IPS-20b (cell line): Measurements from ENCODE around the gene C19orf73.
A peak's percentile ranks its signal among the peaks of the same experiment; 100 is the strongest.

ENCODE experiments used
- H3K27ac ChIP-seq: one replicate; pipeline ENCODE4 v1.5.1; 2013; ENCODE audit warnings: low read length
- H3K27me3 ChIP-seq: 2 replicates; pipeline ENCODE4 v1.6.1; 2013; ENCODE audit warnings: mild to moderate bottlenecking, low read length, inconsistent platforms; ENCODE audit not compliant: insufficient read depth
- H3K36me3 ChIP-seq: 2 replicates; pipeline ENCODE4 v1.6.1; 2013; ENCODE audit warnings: low read depth, mild to moderate bottlenecking, inconsistent platforms, low read length, moderate library complexity; ENCODE audit not compliant: insufficient read depth
- H3K4me1 ChIP-seq: 2 replicates; pipeline ENCODE4 v1.6.1; 2013; ENCODE audit warnings: mild to moderate bottlenecking, control low read depth, inconsistent platforms, low read length, moderate library complexity; ENCODE audit not compliant: insufficient read depth
- H3K4me3 ChIP-seq: 2 replicates; pipeline ENCODE4 v1.5.1; 2013; ENCODE audit warnings: mild to moderate bottlenecking, low read length, inconsistent platforms
- H3K9ac ChIP-seq: 2 replicates; pipeline ENCODE4 v1.6.1; 2013; ENCODE audit warnings: low read depth, mild to moderate bottlenecking, inconsistent platforms, low read length, moderate library complexity
- H3K9me3 ChIP-seq: 2 replicates; pipeline ENCODE4 v1.6.1; 2013; ENCODE audit warnings: mild to moderate bottlenecking, low read depth, low read length, inconsistent platforms; ENCODE audit not compliant: insufficient read depth

Gene C19orf73

GRCh38 chr19:49117677-49118564 is 1.0 kb downstream of the C19orf73 start:
- Histone ChIP-seq H3K9ac (peak overlapping the region; percentile 89; the same call in 1 of the 2 replicates), H3K4me1 (peaks cover 4% of the 10 kb centered on the region; the same call in 1 of the 2 replicates), H3K27ac (no peak overlapping the region), H3K4me3 (peak overlapping the region; percentile 80), H3K27me3 (peaks cover 44% of the 10 kb centered on the region), H3K36me3 (no peaks in the 10 kb centered on the region), H3K9me3 (no peaks in the 10 kb centered on the region)

- H3K4me3 ChIP-seq = no peak overlapping the region
- no peak overlapping the region for H3K27ac ChIP-seq
- peaks cover 4% of the 10 kb centered on the region; the same call in 1 of the 2 replicates for H3K4me1 ChIP-seq
- H3K27me3 ChIP-seq = peaks cover 35% of the 10 kb centered on the region
- H3K9me3 ChIP-seq = no peaks in the 10 kb centered on the region
- no peaks in the 10 kb centered on the region for H3K36me3 ChIP-seq
- no peak overlapping the region for H3K9ac ChIP-seq
Observed at GRCh38 chr19:49116544-49116943, 2.4 kb downstream of the C19orf73 start.

GRCh38 chr19:49114630-49115363 is 4.1 kb downstream of the C19orf73 start:
- Histone ChIP-seq H3K27ac (no peak overlapping the region), H3K9me3 (no peaks in the 10 kb centered on the region), H3K27me3 (peaks cover 17% of the 10 kb centered on the region), H3K4me1 (peaks cover 4% of the 10 kb centered on the region; the same call in 1 of the 2 replicates), H3K4me3 (peak overlapping the region; percentile 70), H3K36me3 (0 out of 2 replicates have a peak, but pooled peaks cover 2% of the 10 kb centered on the region), H3K9ac (no peak overlapping the region)

GRCh38 chr19:49113762-49114629 is 4.9 kb downstream of the C19orf73 start, which contains the start of gene LIN7B:
LIN7B (plus strand) TSS chr19:49114370; CDS start chr19:49114405, 35 bp downstream.
- H3K27me3 ChIP-seq = peaks cover 13% of the 10 kb centered on the region
- peak within 1 kb of the TSS; percentile 70 for H3K4me3 ChIP-seq
- H3K9me3 ChIP-seq = no peaks in the 10 kb centered on the region
- peaks cover 10% of the 10 kb centered on the region for H3K36me3 ChIP-seq
- H3K4me1 ChIP-seq = peaks cover 4% of the 10 kb centered on the region; the same call in 1 of the 2 replicates
- no peak within 1 kb of the TSS for H3K9ac ChIP-seq
- no peak within 1 kb of the TSS for H3K27ac ChIP-seq

GRCh38 chr19:49111218-49111998 is 7.5 kb downstream of the C19orf73 start:
- Histone ChIP-seq H3K4me1 (no peaks in the 10 kb centered on the region), H3K36me3 (peaks cover 36% of the 10 kb centered on the region), H3K9me3 (no peaks in the 10 kb centered on the region), H3K9ac (no peak overlapping the region), H3K27ac (no peak overlapping the region), H3K4me3 (no peak overlapping the region), H3K27me3 (peaks cover 12% of the 10 kb centered on the region)

- Histone ChIP-seq H3K27me3 (peaks cover 6% of the 10 kb centered on the region), H3K4me1 (no peaks in the 10 kb centered on the region), H3K9me3 (no peaks in the 10 kb centered on the region), H3K4me3 (no peak overlapping the region), H3K36me3 (peaks cover 44% of the 10 kb centered on the region), H3K9ac (no peak overlapping the region), H3K27ac (no peak overlapping the region)
Observed at GRCh38 chr19:49110567-49110966, 8.4 kb downstream of the C19orf73 start.

- Histone ChIP-seq H3K36me3 (peaks cover 53% of the 10 kb centered on the region), H3K4me3 (no peak overlapping the region), H3K9me3 (no peaks in the 10 kb centered on the region), H3K27ac (no peak overlapping the region), H3K27me3 (no peaks in the 10 kb centered on the region; the same call in 1 of the 2 replicates), H3K4me1 (no peaks in the 10 kb centered on the region), H3K9ac (no peak overlapping the region)
Observed at GRCh38 chr19:49109569-49110233, 9.2 kb downstream of the C19orf73 start.

- Histone ChIP-seq H3K4me1 (no peaks in the 10 kb centered on the region), H3K27ac (no peak overlapping the region), H3K27me3 (no peaks in the 10 kb centered on the region), H3K9me3 (no peaks in the 10 kb centered on the region), H3K9ac (no peak overlapping the region), H3K4me3 (no peak overlapping the region), H3K36me3 (peaks cover 59% of the 10 kb centered on the region)
Observed at GRCh38 chr19:49109051-49109450, 9.9 kb downstream of the C19orf73 start.

GRCh38 chr19:49107625-49108459 is 11.1 kb downstream of the C19orf73 start:
- H3K9ac ChIP-seq = no peak overlapping the region
- no peaks in the 10 kb centered on the region for H3K9me3 ChIP-seq
- H3K36me3 ChIP-seq = peaks cover 71% of the 10 kb centered on the region

More at GRCh38 chr19:49107625-49108459, 11.1 kb downstream of the C19orf73 start:
- Histone ChIP-seq H3K4me1 (no peaks in the 10 kb centered on the region), H3K4me3 (no peak overlapping the region), H3K27me3 (no peaks in the 10 kb centered on the region), H3K27ac (no peak overlapping the region)
